Stimulated activated CD4-positive, alpha-beta T cell treated with anti-CD3 and anti-CD28 coated beads, Interleukin-1b, Interleukin-23, amount 100 ng/mL, for 24 hours (primary cell): ENCODE measurements around the gene GPR17.

Experiments
- DNase-seq, 4 experiments: peaks; one replicate each; pipeline ENCODE4 v3.0.0-alpha.2; 2020; ENCODE audit warnings: low read depth in 4 of 4, low spot score in 1 of 4

The GPR17 gene

GRCh38 chr2:127614246-127614645, 31.7 kb upstream of the GPR17 start:
- no peak for DNase-seq

GRCh38 chr2:127614731-127615130, 31.2 kb upstream of the GPR17 start:
- DNase-seq, result no peak

GRCh38 chr2:127615511-127616166, 30.3 kb upstream of the GPR17 start:
- no peak for DNase-seq

DNA sequence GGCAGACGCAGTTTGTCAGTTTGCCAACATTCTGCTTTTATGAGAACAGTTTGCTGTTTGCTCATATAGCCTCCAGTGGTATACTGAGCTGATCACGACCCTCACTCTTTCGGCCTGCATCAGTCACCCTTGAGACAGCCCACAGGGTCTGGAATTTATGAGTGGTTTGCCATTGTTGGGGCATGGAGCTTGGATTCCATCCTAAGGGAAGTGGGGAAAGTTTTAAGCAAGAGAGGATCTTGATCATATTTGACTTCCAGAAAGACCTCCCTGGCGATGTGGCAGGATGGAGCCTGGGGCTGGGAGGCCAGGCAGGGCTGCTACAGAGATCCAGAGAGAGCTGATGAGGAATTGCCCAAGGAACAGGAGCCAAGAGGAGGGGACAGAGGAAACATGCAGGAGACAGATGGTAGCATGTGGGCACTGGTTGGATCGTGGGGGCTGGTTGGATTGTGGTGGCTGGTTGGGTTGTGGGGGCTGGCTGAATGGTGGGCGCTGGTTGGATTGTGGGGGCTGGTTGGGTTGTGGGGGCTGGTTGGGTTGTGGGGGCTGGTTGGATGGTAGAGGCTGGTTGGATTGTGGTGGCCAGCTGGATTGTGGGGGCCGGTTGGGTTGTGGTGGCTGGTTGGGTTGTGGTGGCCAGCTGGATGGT, 27.3 kb upstream of the GPR17 start:
- no peak for DNase-seq

- DNase-seq, result no peak
Measured at GRCh38 chr2:127619203-127619590, 26.8 kb upstream of the GPR17 start.

GRCh38 chr2:127619877-127620705, 25.9 kb upstream of the GPR17 start:
- DNase-seq, result no peak

- DNase-seq, result no peak
Measured at GRCh38 chr2:127620866-127621265, 25.1 kb upstream of the GPR17 start.

DNA sequence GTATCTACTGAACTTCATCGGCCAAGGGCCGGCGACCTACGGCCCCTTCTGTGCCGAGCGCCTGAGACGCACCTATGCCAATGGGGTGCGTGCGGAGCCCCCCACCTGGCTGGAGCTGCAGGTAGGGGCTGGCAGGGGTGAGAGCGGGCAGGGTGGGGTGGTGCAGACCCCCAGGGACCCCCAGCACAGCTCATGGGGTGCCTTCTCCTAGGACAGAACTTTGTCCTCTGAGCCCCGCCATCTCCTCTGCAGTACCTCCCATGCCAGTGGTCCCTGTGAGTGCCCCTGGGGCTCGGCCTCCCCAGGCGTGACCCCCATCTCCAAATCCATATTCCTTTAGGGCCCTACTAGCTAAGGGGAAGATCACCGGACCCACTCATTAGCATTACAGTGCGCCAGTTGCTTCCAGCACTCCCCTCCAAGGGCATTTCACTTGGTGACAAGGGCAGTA, 23.9 kb upstream of the GPR17 start:
- no peak for DNase-seq

GRCh38 chr2:127622561-127623387, 23.2 kb upstream of the GPR17 start:
- DNase-seq, result no peak

DNA sequence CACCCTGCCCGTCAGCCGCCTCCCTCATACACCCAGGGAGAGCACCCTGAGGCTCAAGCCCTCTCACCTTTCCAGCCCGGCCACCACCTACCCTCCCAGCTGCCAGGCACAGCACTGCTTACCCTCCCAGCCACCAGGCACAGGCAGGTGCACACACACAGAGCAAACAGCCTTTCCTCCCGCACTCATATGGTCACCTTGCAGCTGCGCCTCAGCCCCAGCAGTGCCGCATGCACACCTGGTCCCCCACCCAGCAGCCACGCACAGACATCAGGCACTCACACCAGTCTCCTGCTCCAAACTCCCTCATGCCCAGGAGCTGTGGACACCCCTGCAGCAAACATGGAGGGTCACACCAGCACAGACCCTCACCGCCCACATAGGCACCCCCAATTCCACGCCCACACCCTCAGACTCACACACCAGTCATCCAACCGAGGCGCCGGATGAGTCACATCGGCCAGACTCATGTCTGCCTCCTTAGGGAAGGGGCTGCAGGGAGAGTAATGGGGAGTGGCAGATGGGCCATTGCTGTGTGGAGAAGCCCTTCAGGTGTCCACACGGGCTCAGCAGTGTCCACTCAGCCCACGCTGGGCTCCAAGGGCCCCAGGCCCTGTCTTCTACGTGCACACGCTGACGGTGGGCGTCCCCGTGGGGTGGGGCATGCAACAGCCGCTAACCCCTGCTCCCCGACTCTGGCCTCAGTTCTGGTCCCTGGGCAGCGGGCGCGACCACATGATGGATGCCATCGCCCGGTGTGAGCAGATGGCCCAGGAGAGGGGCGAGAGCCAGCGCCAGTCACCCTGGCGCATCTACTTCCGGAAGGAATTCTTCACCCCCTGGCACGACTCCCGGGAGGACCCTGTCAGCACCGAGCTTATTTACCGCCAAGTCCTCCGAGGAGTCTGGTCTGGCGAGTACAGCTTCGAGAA, 22.3 kb upstream of the GPR17 start:
- DNase-seq, result no peak

DNA sequence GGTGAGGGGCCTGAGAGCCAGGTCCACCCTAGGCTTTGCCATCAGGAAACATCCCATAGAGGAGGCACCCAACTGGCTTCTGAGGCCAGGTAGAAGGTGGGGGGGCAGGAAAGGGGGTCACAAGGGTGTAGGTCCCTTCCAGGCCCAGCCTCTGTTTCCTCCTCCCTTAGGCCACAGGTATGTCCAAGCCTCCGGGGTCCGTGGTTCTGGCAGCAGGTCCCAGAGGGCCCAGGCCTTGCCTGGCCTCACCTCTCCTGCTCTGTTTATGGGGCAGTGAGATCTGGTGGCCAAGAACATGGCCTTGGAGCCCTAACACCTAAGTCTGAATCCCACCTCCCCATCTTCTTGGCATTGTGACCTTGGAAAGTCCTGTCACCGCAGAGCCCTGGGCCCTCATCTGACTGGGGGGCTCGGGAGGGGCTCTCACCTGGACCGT, 21.6 kb upstream of the GPR17 start:
- no peak for DNase-seq

DNA sequence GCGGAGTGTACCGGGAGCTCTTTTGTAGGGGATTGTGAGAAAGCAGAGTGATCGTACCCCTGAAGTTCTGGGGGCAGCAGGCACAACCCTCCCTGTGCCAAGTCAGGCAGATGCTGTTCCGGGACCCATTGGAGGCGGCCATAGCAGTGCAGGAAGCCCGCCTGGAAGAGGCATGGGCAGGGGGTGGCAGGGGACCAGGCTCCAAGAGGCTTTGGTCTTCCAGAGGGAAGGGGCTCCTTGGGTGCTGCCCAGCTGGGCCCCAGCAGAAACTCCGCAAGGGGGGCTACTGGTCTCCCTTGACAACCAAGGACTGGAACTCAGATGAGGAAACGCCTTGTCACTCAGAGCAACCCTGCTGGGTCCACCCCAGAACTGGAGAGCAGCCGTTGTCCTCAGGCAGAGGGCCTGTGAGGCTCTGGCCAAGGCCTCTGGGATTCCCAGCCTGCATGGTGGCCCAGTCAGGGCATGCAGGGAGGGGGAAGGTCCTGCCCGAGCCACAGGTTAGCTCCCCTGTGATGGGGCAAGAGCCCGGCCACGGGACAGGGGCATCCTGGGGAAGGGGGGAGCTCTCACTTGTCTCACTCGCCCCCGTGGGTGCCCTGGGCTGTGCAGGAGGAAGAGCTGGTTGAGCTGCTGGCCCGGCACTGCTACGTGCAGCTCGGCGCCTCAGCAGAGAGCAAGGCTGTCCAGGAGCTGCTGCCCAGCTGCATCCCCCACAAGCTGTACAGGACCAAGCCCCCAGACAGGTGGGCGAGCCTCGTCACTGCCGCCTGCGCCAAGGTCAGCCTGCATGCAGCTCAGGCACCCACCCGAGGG, 21.0 kb upstream of the GPR17 start:
- DNase-seq, result no peak

GRCh38 chr2:127625572-127625951, 20.4 kb upstream of the GPR17 start:
- DNase-seq, result no peak

- DNase-seq, result no peak
Measured at GRCh38 chr2:127626175-127626574, 19.8 kb upstream of the GPR17 start.

- DNase-seq, result no peak
Measured at GRCh38 chr2:127626917-127627739, 18.8 kb upstream of the GPR17 start.

GRCh38 chr2:127627740-127628571, 18.0 kb upstream of the GPR17 start:
- no peak for DNase-seq

- no peak for DNase-seq
Measured at GRCh38 chr2:127628767-127629614, 17.0 kb upstream of the GPR17 start.
